ENCODE results near the gene C4BPB. TPM values are rescaled to one million over a fixed set of nuclear protein-coding genes. Genes with fewer than 3 reads are reported as not detected.

The C4BPB gene
- total RNA-seq, 3 donors from 2014 or later (not counting 1 experiment from before 2014, with no cell fraction given): not detected

DNA sequence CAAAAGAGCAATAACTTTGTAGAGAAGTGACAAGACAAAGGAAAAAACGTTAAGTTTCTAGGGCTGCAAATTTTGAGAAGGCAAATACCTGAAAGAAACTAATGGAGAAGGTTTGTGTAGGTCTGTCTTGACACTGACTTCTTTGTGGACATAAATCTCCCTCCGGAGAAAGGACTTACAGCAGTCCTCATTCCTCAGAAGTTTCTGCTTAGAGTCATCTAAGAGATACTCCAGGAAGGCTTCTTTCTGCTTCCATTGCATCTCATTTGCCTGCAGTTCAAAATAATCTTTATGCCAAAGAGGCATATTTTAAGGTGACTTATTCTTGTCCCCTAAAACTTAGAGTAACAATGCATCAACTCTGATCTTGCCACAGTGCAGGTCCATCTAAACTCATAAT lies 4.4 kb upstream of the C4BPB start:
- Histone ChIP-seq H3K4me3 (ENCODE audit: low read length) (no peak overlapping the region), H3K36me3 (ENCODE audit: control insufficient read depth, insufficient read depth, low read length) (no peaks in the 10 kb centered on the region), H3K4me1 (ENCODE audit: control insufficient read depth, insufficient read depth, low read length) (no peaks in the 10 kb centered on the region), H3K9me3 (ENCODE audit: control insufficient read depth, insufficient read depth, low read length) (no peaks in the 10 kb centered on the region), H3K27ac (ENCODE audit: low read length) (no peak overlapping the region), H3K27me3 (ENCODE audit: control insufficient read depth, insufficient read depth, low read length) (peaks cover 7% of the 10 kb centered on the region)
- no peak for ATAC-seq
- Mint-ChIP-seq H3K9me3 (no peaks in the 10 kb centered on the region), H3K4me1 (peaks cover 7 to 11% of the 10 kb centered on the region in 2 donors), H3K4me3 (no peak overlapping the region), H3K36me3 (no peaks in the 10 kb centered on the region), H3K27ac (no peak overlapping the region), H3K27me3 (ENCODE audit: low read depth in 2 of 2) (peaks cover 18 to 37% of the 10 kb centered on the region in 2 donors)
- 69% methylated on average over 2 of the region's 2 CpGs for WGBS (ENCODE audit: insufficient coverage)
- TF ChIP-seq, protein P1, sequence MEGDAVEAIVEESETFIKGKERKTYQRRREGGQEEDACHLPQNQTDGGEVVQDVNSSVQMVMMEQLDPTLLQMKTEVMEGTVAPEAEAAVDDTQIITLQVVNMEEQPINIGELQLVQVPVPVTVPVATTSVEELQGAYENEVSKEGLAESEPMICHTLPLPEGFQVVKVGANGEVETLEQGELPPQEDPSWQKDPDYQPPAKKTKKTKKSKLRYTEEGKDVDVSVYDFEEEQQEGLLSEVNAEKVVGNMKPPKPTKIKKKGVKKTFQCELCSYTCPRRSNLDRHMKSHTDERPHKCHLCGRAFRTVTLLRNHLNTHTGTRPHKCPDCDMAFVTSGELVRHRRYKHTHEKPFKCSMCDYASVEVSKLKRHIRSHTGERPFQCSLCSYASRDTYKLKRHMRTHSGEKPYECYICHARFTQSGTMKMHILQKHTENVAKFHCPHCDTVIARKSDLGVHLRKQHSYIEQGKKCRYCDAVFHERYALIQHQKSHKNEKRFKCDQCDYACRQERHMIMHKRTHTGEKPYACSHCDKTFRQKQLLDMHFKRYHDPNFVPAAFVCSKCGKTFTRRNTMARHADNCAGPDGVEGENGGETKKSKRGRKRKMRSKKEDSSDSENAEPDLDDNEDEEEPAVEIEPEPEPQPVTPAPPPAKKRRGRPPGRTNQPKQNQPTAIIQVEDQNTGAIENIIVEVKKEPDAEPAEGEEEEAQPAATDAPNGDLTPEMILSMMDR (IDR thresholded peaks at IDR 0.05): no peak
- no peak for DNase-seq
- intact Hi-C loops (cut with micrococcal nuclease): loop anchor here (1.0 kb wide), 1 partner anchor 415 kb away; no protein-coding TSS in a partner anchor

DNA sequence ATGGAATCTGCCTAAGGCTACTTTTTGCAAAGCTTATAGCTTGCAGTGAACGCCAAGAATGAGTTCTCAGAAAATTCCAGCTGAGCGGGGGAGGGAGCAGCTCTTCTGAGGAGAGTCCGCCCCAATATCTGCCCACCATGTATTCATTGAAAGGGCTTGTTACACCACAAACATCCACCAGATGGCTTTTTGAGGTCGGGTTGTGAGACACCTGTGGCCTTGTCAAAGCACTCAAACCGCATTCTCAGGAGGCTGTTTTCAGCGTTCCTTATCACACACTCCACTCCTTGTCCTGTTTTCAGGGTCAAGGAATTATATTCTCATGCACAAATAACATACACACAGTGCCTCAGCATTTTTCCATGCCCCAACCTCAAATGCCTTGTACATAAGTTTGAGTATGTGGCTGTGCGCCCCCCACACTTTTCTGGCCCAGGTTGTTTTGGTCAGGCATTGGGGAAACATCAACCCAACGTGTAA lies 3.9 kb upstream of the C4BPB start:
- TF ChIP-seq, protein P1 (IDR thresholded peaks at IDR 0.05): peak; percentile 62
- 17% methylated on average over 8 of the region's 8 CpGs for WGBS (ENCODE audit: insufficient coverage)
- Mint-ChIP-seq H3K9me3 (no peaks in the 10 kb centered on the region), H3K36me3 (no peaks in the 10 kb centered on the region), H3K4me1 (peaks cover 7 to 13% of the 10 kb centered on the region in 2 donors), H3K27ac (no peak overlapping the region), H3K4me3 (no peak overlapping the region), H3K27me3 (ENCODE audit: low read depth in 2 of 2) (peaks cover 18 to 42% of the 10 kb centered on the region in 2 donors)
- H3K27me3 ChIP-seq (ENCODE audit: control insufficient read depth, insufficient read depth, low read length): peaks cover 7% of the 10 kb centered on the region
- H3K9me3 ChIP-seq (ENCODE audit: control insufficient read depth, insufficient read depth, low read length): no peaks in the 10 kb centered on the region
- ATAC-seq: peak; percentile 54 to 81 (median 70)
- no peak overlapping the region for H3K27ac ChIP-seq (ENCODE audit: low read length)
- H3K4me3 ChIP-seq (ENCODE audit: low read length): no peak overlapping the region
- intact Hi-C loops (cut with micrococcal nuclease): loop anchor here (1.0 kb wide), 2 partner anchors 321 to 415 kb away; no protein-coding TSS in a partner anchor
- H3K36me3 ChIP-seq (ENCODE audit: control insufficient read depth, insufficient read depth, low read length): no peaks in the 10 kb centered on the region
- no peaks in the 10 kb centered on the region for H3K4me1 ChIP-seq (ENCODE audit: control insufficient read depth, insufficient read depth, low read length)
- DNase-seq: peak in 1 of 2 donors; percentile 83

DNA sequence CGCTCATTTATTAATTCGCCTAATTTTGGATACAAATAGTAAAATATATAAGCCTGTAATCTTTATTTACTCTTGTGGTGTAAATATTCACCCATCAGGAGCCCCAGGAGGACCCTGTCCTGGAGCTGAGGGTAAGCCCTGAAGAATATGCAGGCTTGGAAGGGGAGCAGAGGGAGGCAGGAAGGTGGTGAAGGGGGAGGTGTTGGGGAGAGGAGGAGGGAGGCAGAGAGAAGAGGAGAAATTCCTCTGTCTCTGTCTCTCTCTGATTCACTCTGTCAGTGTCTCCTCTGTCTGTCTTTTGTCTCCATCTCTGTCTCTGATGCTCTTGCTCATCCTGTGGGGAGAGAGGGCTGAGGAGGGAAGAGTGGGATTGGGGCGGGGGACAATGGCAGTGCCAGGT lies 2.8 kb upstream of the C4BPB start:
- DNase-seq (no peak), ATAC-seq (no peak)
- TF ChIP-seq, protein P1 (IDR thresholded peaks at IDR 0.05): no peak
- H3K4me3 Mint-ChIP-seq: no peak overlapping the region
- peaks cover 18 to 44% of the 10 kb centered on the region in 2 donors for H3K27me3 Mint-ChIP-seq (ENCODE audit: low read depth in 2 of 2)
- Histone ChIP-seq H3K36me3 (ENCODE audit: control insufficient read depth, insufficient read depth, low read length) (no peaks in the 10 kb centered on the region), H3K27ac (ENCODE audit: low read length) (no peak overlapping the region), H3K4me3 (ENCODE audit: low read length) (no peak overlapping the region), H3K27me3 (ENCODE audit: control insufficient read depth, insufficient read depth, low read length) (peaks cover 7% of the 10 kb centered on the region), H3K4me1 (ENCODE audit: control insufficient read depth, insufficient read depth, low read length) (no peaks in the 10 kb centered on the region), H3K9me3 (ENCODE audit: control insufficient read depth, insufficient read depth, low read length) (no peaks in the 10 kb centered on the region)
- peaks cover 7 to 13% of the 10 kb centered on the region in 2 donors for H3K4me1 Mint-ChIP-seq
- intact Hi-C loops (cut with micrococcal nuclease): loop anchor here (1.0 kb wide), 1 partner anchor 319 kb away; no protein-coding TSS in a partner anchor
- no peak overlapping the region for H3K27ac Mint-ChIP-seq
- H3K36me3 Mint-ChIP-seq: no peaks in the 10 kb centered on the region
- H3K9me3 Mint-ChIP-seq: no peaks in the 10 kb centered on the region
- 100% methylated on average over 1 of the region's 3 CpGs for WGBS (ENCODE audit: insufficient coverage)

DNA sequence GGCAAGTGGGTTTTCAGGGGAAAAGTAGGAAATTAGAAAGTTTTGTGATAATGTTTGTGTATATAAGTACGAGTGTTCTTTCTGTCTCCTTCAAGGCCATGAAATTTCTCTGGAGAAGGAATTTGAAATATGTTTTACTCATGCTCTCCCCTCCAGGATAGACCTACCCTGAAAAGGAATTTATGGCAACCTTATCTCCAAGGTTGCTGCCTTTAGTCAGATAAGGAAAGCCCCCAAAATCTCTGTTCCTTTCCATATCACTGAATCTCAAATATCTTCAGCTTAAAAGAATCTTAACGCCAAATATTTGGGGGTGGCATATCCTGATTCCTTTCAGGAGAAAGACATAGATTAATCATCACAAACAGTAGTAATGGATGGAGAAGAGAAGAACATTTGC lies 499 bp upstream of the C4BPB start:
- peaks cover 18 to 32% of the 10 kb centered on the region in 2 donors for H3K27me3 Mint-ChIP-seq (ENCODE audit: low read depth in 2 of 2)
- no peaks in the 10 kb centered on the region for H3K9me3 ChIP-seq (ENCODE audit: control insufficient read depth, insufficient read depth, low read length)
- no peak overlapping the region for H3K4me3 Mint-ChIP-seq
- ATAC-seq: no peak
- peaks cover 7 to 13% of the 10 kb centered on the region in 2 donors for H3K4me1 Mint-ChIP-seq
- no peak for DNase-seq
- H3K4me3 ChIP-seq (ENCODE audit: low read length): no peak overlapping the region
- H3K9me3 Mint-ChIP-seq: no peaks in the 10 kb centered on the region
- no peak overlapping the region for H3K27ac ChIP-seq (ENCODE audit: low read length)
- peaks cover 9% of the 10 kb centered on the region for H3K27me3 ChIP-seq (ENCODE audit: control insufficient read depth, insufficient read depth, low read length)
- intact Hi-C loops (cut with micrococcal nuclease): no loop called here
- no peaks in the 10 kb centered on the region for H3K4me1 ChIP-seq (ENCODE audit: control insufficient read depth, insufficient read depth, low read length)
- TF ChIP-seq, protein P1 (IDR thresholded peaks at IDR 0.05): no peak
- H3K27ac Mint-ChIP-seq: no peak overlapping the region
- H3K36me3 ChIP-seq (ENCODE audit: control insufficient read depth, insufficient read depth, low read length): no peaks in the 10 kb centered on the region
- WGBS (ENCODE audit: insufficient coverage): 100% methylated on average over 1 of the region's 2 CpGs
- no peaks in the 10 kb centered on the region for H3K36me3 Mint-ChIP-seq
